Measurements from ENCODE around the gene INTS11. TPM values are rescaled to one million over a fixed set of nuclear protein-coding genes. Genes with fewer than 3 reads are reported as not detected.

INTS11 gene
- total RNA-seq, 2 experiments from 2014 or later: 124 to 125 TPM

DNA sequence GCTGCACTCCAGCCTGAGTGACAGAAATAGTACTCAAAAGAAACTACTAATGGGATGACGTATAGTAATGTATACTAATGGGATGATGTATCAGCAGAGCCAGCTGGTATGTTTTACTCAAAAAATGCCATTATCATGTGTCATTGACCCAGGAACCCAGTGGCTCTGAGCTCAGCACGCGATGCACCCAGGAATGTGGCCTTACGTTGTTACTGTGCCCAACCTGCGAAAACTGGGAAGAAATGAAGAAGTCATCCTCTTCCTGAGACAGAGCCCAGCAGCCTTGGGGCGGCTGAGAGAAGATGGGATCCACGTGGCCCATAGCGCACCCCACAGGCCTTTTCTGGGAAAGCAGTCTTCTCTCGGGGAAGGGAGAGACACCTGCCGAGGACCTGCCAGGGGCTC, 59.6 kb downstream of the INTS11 start:
- CTCF ChIA-PET: interaction anchor here (1.5 kb wide), 2 partner anchors 10 to 143 kb away, joined by 5 to 6 read pairs; no protein-coding TSS in a partner anchor
- POLR2A ChIA-PET: interaction anchor here (1.1 kb wide), 1 partner anchor 17 kb away, joined by 3 read pairs; no protein-coding TSS in a partner anchor

DNA sequence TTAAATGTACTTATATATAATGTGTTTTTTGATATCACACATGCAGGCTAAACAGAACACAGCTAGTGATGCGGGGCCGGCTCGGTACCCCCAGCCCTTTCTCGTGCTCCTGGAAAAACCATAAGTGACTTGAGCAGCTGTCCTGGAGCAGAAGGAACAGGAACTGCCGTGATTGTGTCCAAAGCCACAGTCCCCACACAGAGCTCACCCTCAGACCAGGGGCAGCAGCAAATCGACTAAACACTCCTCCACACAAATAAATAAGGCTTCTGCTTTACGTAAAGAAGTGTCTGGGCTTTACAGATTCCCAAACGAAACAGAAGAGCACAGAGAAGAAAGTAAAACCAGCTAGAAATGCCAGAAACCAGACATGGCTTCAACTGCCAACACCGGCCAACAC, 60.4 kb downstream of the INTS11 start:
- ChIA-PET CTCF (interaction anchor here (1.3 to 1.7 kb wide), 4 partner anchors 9 to 142 kb away, joined by 3 to 6 read pairs (median 4); no protein-coding TSS in a partner anchor), POLR2A (interaction anchor here (1.1 kb wide), 1 partner anchor 18 kb away, joined by 3 read pairs; no protein-coding TSS in a partner anchor)

DNA sequence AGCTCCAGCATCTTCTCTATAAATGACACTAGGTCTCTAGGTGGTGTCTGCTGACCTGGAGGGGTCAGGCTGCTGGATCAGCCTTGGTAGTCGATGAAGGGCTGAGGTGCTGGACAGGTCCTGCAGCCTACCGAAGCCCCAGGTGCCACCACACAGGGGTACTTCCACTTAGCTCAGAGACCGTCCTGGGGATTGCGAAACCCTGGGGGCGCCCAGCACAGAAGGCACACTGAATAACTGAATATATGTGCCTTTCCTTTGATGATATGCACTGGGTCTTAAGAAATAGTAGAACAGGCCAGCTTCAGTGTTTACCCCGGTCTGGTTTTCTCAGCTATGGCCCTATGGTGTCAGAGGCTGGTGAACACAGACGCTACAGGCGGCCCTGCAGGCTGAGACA, 61.7 kb downstream of the INTS11 start:
- CTCF ChIA-PET: interaction anchor here (0.5 to 1.7 kb wide), 2 partner anchors 11 to 108 kb away, joined by 3 to 4 read pairs; no protein-coding TSS in a partner anchor
- POLR2A ChIA-PET: no interaction called here

GRCh38 chr1:1262071-1262470, 62.4 kb downstream of the INTS11 start:
- ChIA-PET CTCF (no interaction called here), POLR2A (no interaction called here)

Other genes starting within 250 kb of the INTS11 start
- 10 to 100 TPM; 20.0 to 22.1 TPM for gene C1orf159, start 208.6 kb downstream of the INTS11 start, total RNA-seq
- gene TTLL10, start 150.8 kb downstream of the INTS11 start, total RNA-seq: not detected
- gene TNFRSF18, start 118.1 kb downstream of the INTS11 start, total RNA-seq: 10 to 100 TPM; 79.2 to 80.8 TPM
- 100 to 1,000 TPM; 152 to 154 TPM for gene TNFRSF4, start 110.5 kb downstream of the INTS11 start, total RNA-seq
- gene SDF4, start 92.7 kb downstream of the INTS11 start, total RNA-seq: 100 to 1,000 TPM; 142 to 147 TPM
- gene B3GALT6, start 92.4 kb downstream of the INTS11 start, total RNA-seq: 10 to 100 TPM; 22.4 to 23.0 TPM
- gene C1QTNF12, start 77.9 kb downstream of the INTS11 start, total RNA-seq: 1 to 10 TPM in 1 of 2 experiments, under 1 TPM in 1; 0.96 to 1.2 TPM
- 10 to 100 TPM; 76.5 to 80.1 TPM for gene UBE2J2, start 50.8 kb downstream of the INTS11 start, total RNA-seq
- 1 to 10 TPM; 3.1 to 4.7 TPM for gene SCNN1D, start 44.2 kb downstream of the INTS11 start, total RNA-seq
- 10 to 100 TPM; 33.6 to 38.3 TPM for gene ACAP3, start 16.7 kb downstream of the INTS11 start, total RNA-seq
- 10 to 100 TPM; 31.7 to 34.2 TPM for gene PUSL1, start 16.1 kb downstream of the INTS11 start, total RNA-seq
- 10 to 100 TPM; 15.6 to 16.0 TPM for gene CPTP, start 142 bp upstream of the INTS11 start, total RNA-seq
- gene TAS1R3, start 6.6 kb upstream of the INTS11 start, total RNA-seq: under 1 TPM; 0.17 to 0.27 TPM
- 10 to 100 TPM; 43.8 to 45.2 TPM for gene DVL1, start 24.8 kb upstream of the INTS11 start, total RNA-seq
- under 1 TPM; 0.29 to 0.55 TPM for gene MXRA8, start 33.9 kb upstream of the INTS11 start, total RNA-seq
- gene AURKAIP1, start 50.5 kb upstream of the INTS11 start, total RNA-seq: 100 to 1,000 TPM; 164 to 167 TPM
- gene CCNL2, start 74.7 kb upstream of the INTS11 start, total RNA-seq: 100 to 1,000 TPM; 110 to 112 TPM
- 100 to 1,000 TPM; 191 to 196 TPM for gene MRPL20, start 82.6 kb upstream of the INTS11 start, total RNA-seq
- gene ANKRD65, start 96.6 kb upstream of the INTS11 start, total RNA-seq: not detected
- 1 to 10 TPM in 1 of 2 experiments, under 1 TPM in 1; 0.89 to 1.2 TPM for gene VWA1, start 111.0 kb upstream of the INTS11 start, total RNA-seq
- 1 to 10 TPM; 1.0 to 1.3 TPM for gene ATAD3C, start 125.0 kb upstream of the INTS11 start, total RNA-seq
- 10 to 100 TPM; 82.9 to 93.1 TPM for gene ATAD3B, start 147.1 kb upstream of the INTS11 start, total RNA-seq
- 10 to 100 TPM; 92.8 to 97.5 TPM for gene ATAD3A, start 187.5 kb upstream of the INTS11 start, total RNA-seq
- gene TMEM240, start 216.0 kb upstream of the INTS11 start, total RNA-seq: under 1 TPM in 1 of 2 experiments, not detected in 1; 0.48 TPM

Measured in activated CD8-positive, alpha-beta memory T cell treated with anti-CD3 and anti-CD28 coated beads for 36 hours (primary cell).